Ecto neural progenitor cell (in vitro differentiated cells): ENCODE data around the gene IRS1.

Experiments
- DNase-seq: peaks from one replicate; pipeline ENCODE4 v3.0.0-alpha.2; 2018; ENCODE audit warnings: low spot score

IRS1 gene

GRCh38 chr2:226721541-226721940, 78.1 kb downstream of the IRS1 start:
- no peak for DNase-seq

- DNase-seq: peak; percentile 50
Measured at GRCh38 chr2:226720948-226721347, 78.7 kb downstream of the IRS1 start.

- no peak for DNase-seq
Measured at GRCh38 chr2:226717719-226718118, 81.9 kb downstream of the IRS1 start.

- DNase-seq: no peak
Measured at GRCh38 chr2:226716126-226716525, 83.5 kb downstream of the IRS1 start.

GRCh38 chr2:226715347-226715990, 84.2 kb downstream of the IRS1 start:
- no peak for DNase-seq

GRCh38 chr2:226712941-226713340, 86.7 kb downstream of the IRS1 start:
- DNase-seq: no peak

GRCh38 chr2:226711606-226712296, 87.9 kb downstream of the IRS1 start:
- DNase-seq: no peak

GRCh38 chr2:226707499-226707898, 92.1 kb downstream of the IRS1 start:
- DNase-seq: no peak

GRCh38 chr2:226705965-226706364, 93.7 kb downstream of the IRS1 start:
- DNase-seq: no peak

GRCh38 chr2:226705133-226705886, 94.3 kb downstream of the IRS1 start:
- DNase-seq: no peak

- DNase-seq: no peak
Measured at GRCh38 chr2:226703514-226703913, 96.1 kb downstream of the IRS1 start.

- DNase-seq: no peak
Measured at GRCh38 chr2:226702376-226702775, 97.2 kb downstream of the IRS1 start.

- DNase-seq: no peak
Measured at GRCh38 chr2:226701052-226701451, 98.6 kb downstream of the IRS1 start.

- no peak for DNase-seq
Measured at GRCh38 chr2:226699321-226699720, 100.3 kb downstream of the IRS1 start.

- no peak for DNase-seq
Measured at GRCh38 chr2:226698671-226699070, 100.9 kb downstream of the IRS1 start.

- DNase-seq: no peak
Measured at GRCh38 chr2:226694586-226695284, 104.9 kb downstream of the IRS1 start.

GRCh38 chr2:226694149-226694548, 105.5 kb downstream of the IRS1 start:
- DNase-seq: no peak

GRCh38 chr2:226693521-226693920, 106.1 kb downstream of the IRS1 start:
- no peak for DNase-seq

- DNase-seq: no peak
Measured at GRCh38 chr2:226692521-226693126, 107.0 kb downstream of the IRS1 start.

GRCh38 chr2:226691255-226691654, 108.4 kb downstream of the IRS1 start:
- DNase-seq: no peak

GRCh38 chr2:226690461-226691024, 109.1 kb downstream of the IRS1 start:
- no peak for DNase-seq
